Endothelial cell of umbilical vein (primary cell): ENCODE measurements around the gene MYO16. TPM values are rescaled to one million over a fixed set of nuclear protein-coding genes. Genes with fewer than 3 reads are reported as not detected.

Experiments used
- BruUV-seq: library from RNA; stranded (reverse); fragments of 400-500 nt; replicated peaks from 2 replicates; lab custom pipeline; 2021; lab: Mats Ljungman, UMichigan
- CTCF ChIA-PET: fragments of 300-600, 350-600 bp; sonication (Branson Sonifier 250); formaldehyde crosslinking; loops from one replicate; lab custom pipeline; 2021; ENCODE audit warnings: antibody characterized with exemption, inconsistent platforms; lab: Charles Lee
- POLR2A ChIA-PET: fragments of 300-600, 350-600 bp; sonication (Branson Sonifier 250); formaldehyde crosslinking; loops from one replicate; lab custom pipeline; 2021; ENCODE audit warnings: antibody characterized with exemption, inconsistent platforms; lab: Charles Lee
- DNase-seq: peaks from one replicate; pipeline ENCODE4 v3.0.0-alpha.2; 2011; ENCODE audit warnings: low read depth, low spot score
- FAIRE-seq: peaks from 2 replicates; lab custom pipeline; 2011; peaks lifted over from hg19 to GRCh38; lab: Jason Lieb, UNC
- H2AFZ ChIP-seq: 2 replicates; pipeline ENCODE4 v1.6.0; 2012; ENCODE audit warnings: low read depth, low read length, control low read depth, inconsistent platforms
- H3K27ac ChIP-seq: 2 replicates; pipeline ENCODE4 v1.5.1; 2011; ENCODE audit warnings: low read depth, mild to moderate bottlenecking, control low read depth, low read length, moderate library complexity; ENCODE audit not compliant: insufficient read depth
- H3K27me3 ChIP-seq, 2 experiments: 2 replicates each; pipeline versions ENCODE4 v1.6.0 to v1.6.1; 2011; ENCODE audit warnings: low read length in 2 of 2, mixed read lengths in 1 of 2; ENCODE audit not compliant: control insufficient read depth in 2 of 2, insufficient read depth in 2 of 2
- H3K36me3 ChIP-seq, 2 experiments: 2 replicates in 1 of 2; 3 replicates in 1 of 2; pipeline ENCODE4 v1.5.1; 2011; ENCODE audit warnings: low read length in 2 of 2, mild to moderate bottlenecking in 1 of 2, moderate library complexity in 1 of 2; ENCODE audit not compliant: control insufficient read depth in 2 of 2, insufficient read depth in 2 of 2; ENCODE audit errors: extremely low read depth in 1 of 2
- H3K4me1 ChIP-seq: 3 replicates; pipeline ENCODE4 v1.5.1; 2011; ENCODE audit warnings: mild to moderate bottlenecking, low read length; ENCODE audit not compliant: control insufficient read depth, insufficient read depth; ENCODE audit errors: extremely low read depth
- H3K4me2 ChIP-seq: 2 replicates; pipeline ENCODE4 v1.6.1; 2011; ENCODE audit warnings: low read length, control low read depth, mixed read lengths; ENCODE audit not compliant: insufficient read depth
- H3K4me3 ChIP-seq, 3 experiments: fragments of 200-600 bp in 1 of 3; sonication (generic), shearing (Covaris generic) in 1 of 3; replicated peaks in 1 of 3; 2 replicates each; pipeline ENCODE4 v1.5.1; 2011 to 2016; ENCODE audit warnings: control low read depth in 3 of 3, low read length in 3 of 3, mild to moderate bottlenecking in 2 of 3, inconsistent platforms in 1 of 3, low read depth in 1 of 3, moderate library complexity in 1 of 3; ENCODE audit not compliant: insufficient read depth in 1 of 3
- H3K79me2 ChIP-seq: 2 replicates; pipeline ENCODE4 v1.6.0; 2012; ENCODE audit warnings: low read length, inconsistent platforms; ENCODE audit not compliant: control insufficient read depth, insufficient read depth
- H3K9ac ChIP-seq: replicated peaks from 2 replicates; pipeline ENCODE3; 2011; ENCODE audit warnings: low read length, control low read depth; ENCODE audit not compliant: insufficient read depth; ENCODE audit errors: extremely low read depth
- H3K9me1 ChIP-seq: replicated peaks from 3 replicates; pipeline ENCODE4 v1.6.0; 2011; ENCODE audit warnings: mild to moderate bottlenecking, low read length; ENCODE audit not compliant: control insufficient read depth, insufficient read depth; ENCODE audit errors: extremely low read depth
- H3K9me3 ChIP-seq: replicated peaks from 2 replicates; pipeline ENCODE4 v1.5.1; 2012; ENCODE audit warnings: low read length, inconsistent platforms; ENCODE audit not compliant: control insufficient read depth, insufficient read depth
- H4K20me1 ChIP-seq: replicated peaks from 2 replicates; pipeline ENCODE3; 2011; ENCODE audit warnings: mild to moderate bottlenecking, low read length; ENCODE audit not compliant: control insufficient read depth, insufficient read depth; ENCODE audit errors: extremely low read depth
- CTCF ChIP-seq, 2 donors: IDR thresholded peaks; 1 replicate in 1 of 2; 2 replicates in 1 of 2; pipeline ENCODE4 v1.5.1; 2011; ENCODE audit warnings: low read length in 2 of 2, mild to moderate bottlenecking in 2 of 2, moderate library complexity in 2 of 2, control low read depth in 1 of 2, inconsistent platforms in 1 of 2, low read depth in 1 of 2; ENCODE audit not compliant: insufficient read depth in 1 of 2; ENCODE audit errors: extremely low read depth in 1 of 2
- EZH2 ChIP-seq: IDR thresholded peaks from 2 replicates; pipeline ENCODE4 v1.6.1; 2012; ENCODE audit warnings: borderline replicate concordance, low read depth, mild to moderate bottlenecking, moderate library complexity, low read length, inconsistent platforms; ENCODE audit not compliant: severe bottlenecking
- FOS ChIP-seq: IDR thresholded peaks from 2 replicates; pipeline ENCODE4 v1.6.1; 2011; ENCODE audit warnings: mild to moderate bottlenecking, low read length, moderate library complexity, borderline replicate concordance; ENCODE audit not compliant: insufficient read depth
- GATA2 ChIP-seq: IDR thresholded peaks from 2 replicates; pipeline ENCODE4 v1.7.0; 2011; ENCODE audit warnings: low read depth, mild to moderate bottlenecking, moderate library complexity, mixed read lengths, low read length; ENCODE audit not compliant: insufficient read length, insufficient read depth
- JUN ChIP-seq: IDR thresholded peaks from 2 replicates; pipeline ENCODE4 v1.6.1; 2011; ENCODE audit warnings: borderline replicate concordance, low read depth; ENCODE audit not compliant: insufficient read length, insufficient read depth
- MAX ChIP-seq: IDR thresholded peaks from 2 replicates; pipeline ENCODE4 v1.6.1; 2011; ENCODE audit not compliant: insufficient read depth, insufficient read length
- MYC ChIP-seq: IDR thresholded peaks from one replicate; pipeline ENCODE4 v1.6.1; 2011; ENCODE audit warnings: mild to moderate bottlenecking, low read depth, low read length
- POLR2A ChIP-seq: IDR thresholded peaks from 2 replicates; pipeline ENCODE4 v1.6.1; 2012; ENCODE audit warnings: low read depth, mild to moderate bottlenecking, control low read depth, low read length
- POLR2AphosphoS5 ChIP-seq: IDR thresholded peaks from 2 replicates; pipeline ENCODE4 v1.6.1; 2012; ENCODE audit warnings: low read depth, mild to moderate bottlenecking, control low read depth, low read length, moderate library complexity; ENCODE audit not compliant: insufficient read depth
- dilution Hi-C: fragments of 300-500 bp; cut with MboI; formaldehyde crosslinking; loops from one replicate; pipeline ENCODE4 v1.15.0; 2019; ENCODE audit warnings: low sequenced_read_pairs; ENCODE audit not compliant: extremely low pct_ligation_motif_present
- intact Hi-C: fragments of 100-400 bp; cut with micrococcal nuclease; formaldehyde crosslinking; loops from one replicate; pipeline ENCODE4 v1.10.0; 2022
- polyA plus RNA-seq, 4 experiments: library from polyadenylated mRNA; depleted of rRNA in 3 of 4; stranded (reverse) in 3 of 4; unstranded in 1 of 4; fragments of >200 nt; gene quantifications; 2 replicates each; pipeline versions ENCODE4 v1.2.1 to v1.2.3, GENCODE V29; 2011 to 2012; ENCODE audit warnings: missing spikeins in 1 of 4
- total RNA-seq: library from RNA; stranded (reverse); gene quantifications from 2 replicates; pipeline ENCODE4 v1.2.3, GENCODE V29; 2021

MYO16 gene
- total and polyA plus RNA-seq, 2 donors (not counting 3 experiments of a cell fraction or from before 2014, with no cell fraction given), result 0.03 to 0.04 TPM

DNA sequence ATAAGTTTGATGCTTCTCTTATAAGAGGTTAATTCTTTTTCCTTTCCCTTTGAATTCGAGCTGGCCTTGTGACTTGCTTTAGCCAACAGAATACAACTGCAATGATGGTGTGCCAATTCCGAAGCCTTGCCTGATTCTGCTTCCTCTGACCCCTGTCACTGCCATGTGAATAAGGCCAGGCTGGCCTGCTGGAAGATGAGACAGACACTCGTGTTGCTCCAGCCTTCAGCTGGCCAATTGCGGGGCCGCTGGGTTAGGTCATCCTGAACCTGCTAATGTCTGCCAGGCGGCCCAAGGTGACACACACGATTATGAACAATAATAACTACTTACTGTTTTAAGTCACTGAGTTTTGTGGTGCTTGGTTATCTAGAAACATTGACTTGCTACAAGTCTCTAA, 352.0 kb downstream of the MYO16 start:
- no peak for TF ChIP-seq GATA2
- no peak for TF ChIP-seq MYC
- TF ChIP-seq CTCF (IDR thresholded peaks at IDR 0.05; ENCODE audit: extremely low read depth in 1 of 2, insufficient read depth in 1 of 2, low read depth in 1 of 2, low read length in 2 of 2), result no peak
- no peak for TF ChIP-seq FOS
- TF ChIP-seq EZH2, result no peak
- TF ChIP-seq MAX, result no peak
- TF ChIP-seq POLR2A, result no peak
- no peak for TF ChIP-seq POLR2AphosphoS5
- TF ChIP-seq JUN, result no peak
- intact Hi-C loops (no loop called here), dilution Hi-C loops (no loop called here)
- peaks cover 2 to 14% of the 10 kb centered on the region in 2 experiments for H3K27me3 ChIP-seq
- H3K9ac ChIP-seq, result no peak overlapping the region
- BruUV-seq, result no TSS peak
- H3K4me3 ChIP-seq, result no peak overlapping the region
- no peak overlapping the region for H3K27ac ChIP-seq
- H3K9me3 ChIP-seq, result no peaks in the 10 kb centered on the region
- no peaks in the 10 kb centered on the region for H3K36me3 ChIP-seq
- no peaks in the 10 kb centered on the region for H3K79me2 ChIP-seq
- no peaks in the 10 kb centered on the region for H3K9me1 ChIP-seq
- no peak overlapping the region for H3K4me2 ChIP-seq
- POLR2A ChIA-PET, result no interaction called here
- H3K4me1 ChIP-seq, result no peaks in the 10 kb centered on the region
- CTCF ChIA-PET, result no interaction called here
- no peak overlapping the region for H2AFZ ChIP-seq
- no peaks in the 10 kb centered on the region for H4K20me1 ChIP-seq
- FAIRE-seq (no peak), DNase-seq (no peak)
